ENCODE data around the gene SHISAL2A.
A peak's percentile ranks its signal among the peaks of the same experiment; 100 is the strongest.

SHISAL2A gene

GRCh38 chr1:52593495-52593894 is 39.5 kb upstream of the SHISAL2A start:
- H3K4me3 ChIP-seq (ENCODE audit: low read depth, low read length) = no peak overlapping the region
- no peak for DNase-seq (ENCODE audit: low read depth)
- TF ChIP-seq, protein P1, sequence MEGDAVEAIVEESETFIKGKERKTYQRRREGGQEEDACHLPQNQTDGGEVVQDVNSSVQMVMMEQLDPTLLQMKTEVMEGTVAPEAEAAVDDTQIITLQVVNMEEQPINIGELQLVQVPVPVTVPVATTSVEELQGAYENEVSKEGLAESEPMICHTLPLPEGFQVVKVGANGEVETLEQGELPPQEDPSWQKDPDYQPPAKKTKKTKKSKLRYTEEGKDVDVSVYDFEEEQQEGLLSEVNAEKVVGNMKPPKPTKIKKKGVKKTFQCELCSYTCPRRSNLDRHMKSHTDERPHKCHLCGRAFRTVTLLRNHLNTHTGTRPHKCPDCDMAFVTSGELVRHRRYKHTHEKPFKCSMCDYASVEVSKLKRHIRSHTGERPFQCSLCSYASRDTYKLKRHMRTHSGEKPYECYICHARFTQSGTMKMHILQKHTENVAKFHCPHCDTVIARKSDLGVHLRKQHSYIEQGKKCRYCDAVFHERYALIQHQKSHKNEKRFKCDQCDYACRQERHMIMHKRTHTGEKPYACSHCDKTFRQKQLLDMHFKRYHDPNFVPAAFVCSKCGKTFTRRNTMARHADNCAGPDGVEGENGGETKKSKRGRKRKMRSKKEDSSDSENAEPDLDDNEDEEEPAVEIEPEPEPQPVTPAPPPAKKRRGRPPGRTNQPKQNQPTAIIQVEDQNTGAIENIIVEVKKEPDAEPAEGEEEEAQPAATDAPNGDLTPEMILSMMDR (IDR thresholded peaks at IDR 0.05; ENCODE audit: insufficient read depth, low read depth, low read length, missing control alignments) = no peak

GRCh38 chr1:52595061-52595460 is 37.9 kb upstream of the SHISAL2A start:
- DNase-seq (ENCODE audit: low read depth) = no peak
- no peak overlapping the region for H3K4me3 ChIP-seq (ENCODE audit: low read depth, low read length)
- TF ChIP-seq, protein P1 (IDR thresholded peaks at IDR 0.05; ENCODE audit: insufficient read depth, low read depth, low read length, missing control alignments) = no peak

- H3K4me3 ChIP-seq (ENCODE audit: low read depth, low read length) = no peak overlapping the region
- no peak for DNase-seq (ENCODE audit: low read depth)
- TF ChIP-seq, protein P1 (IDR thresholded peaks at IDR 0.05; ENCODE audit: insufficient read depth, low read depth, low read length, missing control alignments) = no peak
Measured at GRCh38 chr1:52597912-52598311, 35.1 kb upstream of the SHISAL2A start.

DNA sequence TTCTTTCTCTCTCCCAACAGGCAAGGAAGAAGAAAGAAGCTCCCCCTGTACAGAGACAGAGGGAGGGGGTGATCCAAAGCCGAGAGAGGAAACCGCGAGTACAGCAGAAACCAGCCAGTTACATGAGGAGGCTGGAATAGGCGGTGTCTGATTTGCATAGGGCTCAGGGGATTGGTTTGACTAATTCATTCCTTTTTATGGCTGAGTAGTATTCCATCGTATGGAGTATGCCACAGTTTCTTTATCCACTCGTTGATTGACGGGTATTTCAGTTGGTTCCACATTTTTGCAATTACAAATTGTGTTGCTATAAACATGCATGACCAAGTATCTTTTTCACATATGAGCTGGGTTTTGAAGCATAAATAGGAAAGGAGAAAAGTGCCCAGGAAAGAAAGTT is 34.2 kb upstream of the SHISAL2A start:
- no peak overlapping the region for H3K4me3 ChIP-seq (ENCODE audit: low read depth, low read length)
- TF ChIP-seq, protein P1 (IDR thresholded peaks at IDR 0.05; ENCODE audit: insufficient read depth, low read depth, low read length, missing control alignments) = no peak
- DNase-seq (ENCODE audit: low read depth) = no peak

- no peak for DNase-seq (ENCODE audit: low read depth)
- H3K4me3 ChIP-seq (ENCODE audit: low read depth, low read length) = no peak overlapping the region
- TF ChIP-seq, protein P1 (IDR thresholded peaks at IDR 0.05; ENCODE audit: insufficient read depth, low read depth, low read length, missing control alignments) = no peak
Measured at GRCh38 chr1:52599236-52599635, 33.7 kb upstream of the SHISAL2A start.

GRCh38 chr1:52600533-52601179 is 32.3 kb upstream of the SHISAL2A start:
- DNase-seq (ENCODE audit: low read depth) = no peak
- TF ChIP-seq, protein P1 (IDR thresholded peaks at IDR 0.05; ENCODE audit: insufficient read depth, low read depth, low read length, missing control alignments) = no peak
- no peak overlapping the region for H3K4me3 ChIP-seq (ENCODE audit: low read depth, low read length)

GRCh38 chr1:52601519-52601918 is 31.4 kb upstream of the SHISAL2A start:
- TF ChIP-seq, protein P1 (IDR thresholded peaks at IDR 0.05; ENCODE audit: insufficient read depth, low read depth, low read length, missing control alignments) = no peak
- no peak for DNase-seq (ENCODE audit: low read depth)
- 0 out of 2 replicates have a peak overlapping the region, but pooled peaks have one; percentile 51 for H3K4me3 ChIP-seq (ENCODE audit: low read depth, low read length)
